ENCODE measurements around the gene CDK18.

- TF ChIP-seq, protein P1, sequence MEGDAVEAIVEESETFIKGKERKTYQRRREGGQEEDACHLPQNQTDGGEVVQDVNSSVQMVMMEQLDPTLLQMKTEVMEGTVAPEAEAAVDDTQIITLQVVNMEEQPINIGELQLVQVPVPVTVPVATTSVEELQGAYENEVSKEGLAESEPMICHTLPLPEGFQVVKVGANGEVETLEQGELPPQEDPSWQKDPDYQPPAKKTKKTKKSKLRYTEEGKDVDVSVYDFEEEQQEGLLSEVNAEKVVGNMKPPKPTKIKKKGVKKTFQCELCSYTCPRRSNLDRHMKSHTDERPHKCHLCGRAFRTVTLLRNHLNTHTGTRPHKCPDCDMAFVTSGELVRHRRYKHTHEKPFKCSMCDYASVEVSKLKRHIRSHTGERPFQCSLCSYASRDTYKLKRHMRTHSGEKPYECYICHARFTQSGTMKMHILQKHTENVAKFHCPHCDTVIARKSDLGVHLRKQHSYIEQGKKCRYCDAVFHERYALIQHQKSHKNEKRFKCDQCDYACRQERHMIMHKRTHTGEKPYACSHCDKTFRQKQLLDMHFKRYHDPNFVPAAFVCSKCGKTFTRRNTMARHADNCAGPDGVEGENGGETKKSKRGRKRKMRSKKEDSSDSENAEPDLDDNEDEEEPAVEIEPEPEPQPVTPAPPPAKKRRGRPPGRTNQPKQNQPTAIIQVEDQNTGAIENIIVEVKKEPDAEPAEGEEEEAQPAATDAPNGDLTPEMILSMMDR (IDR thresholded peaks at IDR 0.05): no peak
- TF ChIP-seq POLR2A (IDR thresholded peaks at IDR 0.05; ENCODE audit: low read depth) (no peak), POLR2AphosphoS5 (IDR thresholded peaks at IDR 0.05) (no peak), EP300 (IDR thresholded peaks at IDR 0.05) (no peak)
These were observed 24.0 kb downstream of the CDK18 start for GRCh38 chr1:205528446-205528886.
